HepG2 (cell line): ENCODE data around the gene RB1. TPM values are rescaled to one million over a fixed set of nuclear protein-coding genes. Genes with fewer than 3 reads are reported as not detected.

Source experiments
- ATAC-seq: fragments of 200-7000 bp; cut with Tn5 transposase; 3 replicates; pipeline ENCODE4 v1.9.1; 2020; ENCODE audit warnings: mild to moderate bottlenecking, moderate library complexity
- BruUV-seq: library from RNA; stranded (reverse); fragments of 400-500 nt; replicated peaks from 2 replicates; lab custom pipeline; 2021; lab: Mats Ljungman, UMichigan
- CTCF ChIA-PET: fragments of 300-600 bp; formaldehyde crosslinking; extraction: SDS; loops from one replicate; lab custom pipeline; 2021; ENCODE audit warnings: low total read pairs, inconsistent platforms, low intra/inter-chr PET ratio; lab: Yijun Ruan, JAX
- POLR2A ChIA-PET: fragments of 350-600 bp; sonication (Branson Sonifier 250); formaldehyde crosslinking; loops from one replicate; lab custom pipeline; 2020; ENCODE audit warnings: antibody characterized with exemption, inconsistent platforms; lab: Yijun Ruan, JAX
- DNase-seq: peaks from one replicate; pipeline ENCODE4 v3.0.0-alpha.2; 2015; ENCODE audit warnings: low spot score
- FAIRE-seq: peaks from 3 replicates; lab custom pipeline; 2011; peaks lifted over from hg19 to GRCh38; lab: Jason Lieb, UNC
- H2AFZ ChIP-seq: one replicate; pipeline ENCODE4 v1.6.1; 2011; ENCODE audit warnings: low read length, inconsistent platforms
- H3K27ac ChIP-seq: fragments of 300-600 bp; 3 replicates; pipeline ENCODE4 v1.8.0; 2011; ENCODE audit warnings: mixed run types, mild to moderate bottlenecking, mixed read lengths, low read length, inconsistent platforms; ENCODE audit not compliant: insufficient read depth; ENCODE audit errors: extremely low read length
- H3K27me3 ChIP-seq, 2 experiments: fragments of 200-600 bp in 1 of 2; 2 replicates in 1 of 2; 3 replicates in 1 of 2; pipeline versions ENCODE4 v1.6.0 to v1.8.0; 2011; ENCODE audit warnings: low read length in 2 of 2, mild to moderate bottlenecking in 2 of 2, moderate library complexity in 2 of 2, inconsistent platforms in 1 of 2; ENCODE audit not compliant: insufficient read depth in 2 of 2, control insufficient read depth in 1 of 2
- H3K36me3 ChIP-seq, 2 experiments: fragments of 200-600 bp in 1 of 2; replicated peaks in 1 of 2; 2 replicates in 1 of 2; 3 replicates in 1 of 2; pipeline versions ENCODE4 v1.5.1 to v1.8.0; 2011; ENCODE audit warnings: low read length in 2 of 2, inconsistent platforms in 1 of 2; ENCODE audit not compliant: insufficient read depth in 2 of 2, control insufficient read depth in 1 of 2
- H3K4me1 ChIP-seq: 2 replicates; pipeline ENCODE4 v1.5.1; 2012; ENCODE audit warnings: low read length, inconsistent platforms; ENCODE audit not compliant: insufficient read depth
- H3K4me2 ChIP-seq: 2 replicates; pipeline ENCODE4 v1.6.0; 2011; ENCODE audit warnings: low read depth, low read length, inconsistent platforms
- H3K4me3 ChIP-seq, 3 experiments: fragments of 200-600 bp in 1 of 3; sonication (generic), shearing (Covaris generic) in 1 of 3; replicated peaks in 1 of 3; 2 replicates each; pipeline ENCODE4 v1.5.1; 2011 to 2016; ENCODE audit warnings: low read length in 3 of 3, inconsistent platforms in 2 of 3, low read depth in 2 of 3, mild to moderate bottlenecking in 2 of 3, control low read depth in 1 of 3, mixed read lengths in 1 of 3; ENCODE audit not compliant: insufficient read depth in 1 of 3
- H3K79me2 ChIP-seq: one replicate; pipeline ENCODE4 v1.6.1; 2011; ENCODE audit warnings: low read length, inconsistent platforms; ENCODE audit not compliant: insufficient read depth
- H3K9ac ChIP-seq: 2 replicates; pipeline ENCODE4 v1.6.0; 2011; ENCODE audit warnings: mild to moderate bottlenecking, low read depth, low read length, inconsistent platforms; ENCODE audit not compliant: insufficient read depth
- H3K9me3 ChIP-seq: 2 replicates; pipeline ENCODE4 v1.5.1; 2012; ENCODE audit warnings: mild to moderate bottlenecking, low read length
- H4K20me1 ChIP-seq: 2 replicates; pipeline ENCODE4 v1.6.0; 2011; ENCODE audit warnings: inconsistent platforms, mild to moderate bottlenecking, low read length, moderate library complexity; ENCODE audit not compliant: insufficient read depth
- AHR ChIP-seq: IDR thresholded peaks from 2 replicates; pipeline ENCODE4 v1.6.1; 2018; ENCODE audit warnings: missing genetic modification reagents, missing compliant biosample characterization
- HOXA9 ChIP-seq: sonication (generic); formaldehyde crosslinking; IDR thresholded peaks from 2 replicates; pipeline ENCODE4 v1.8.1; 2022; ENCODE audit warnings: missing genetic modification reagents, mild to moderate bottlenecking, moderate library complexity, borderline replicate concordance
- HOXD1 ChIP-seq: sonication (generic); formaldehyde crosslinking; IDR thresholded peaks from 2 replicates; pipeline ENCODE4 v1.5.0; 2020; ENCODE audit warnings: missing genetic modification reagents
- SMAD1 ChIP-seq: sonication (generic); formaldehyde crosslinking; IDR thresholded peaks from 2 replicates; pipeline ENCODE4 v1.4.0; 2020; ENCODE audit warnings: missing genetic modification reagents, low read depth, mild to moderate bottlenecking, borderline replicate concordance
- SPEN ChIP-seq: sonication (generic); formaldehyde crosslinking; IDR thresholded peaks from 2 replicates; pipeline ENCODE4 v1.5.1; 2020; ENCODE audit warnings: low read depth, mild to moderate bottlenecking, missing genetic modification reagents
- TBP ChIP-seq: sonication (generic); formaldehyde crosslinking; IDR thresholded peaks from 2 replicates; pipeline ENCODE4 v1.5.0; 2020; ENCODE audit warnings: missing genetic modification reagents
- ZNF572 ChIP-seq: sonication (generic); formaldehyde crosslinking; IDR thresholded peaks from 2 replicates; pipeline ENCODE4 v1.5.1; 2020; ENCODE audit warnings: mild to moderate bottlenecking, missing genetic modification reagents
- ZNF687 ChIP-seq: sonication (generic); formaldehyde crosslinking; IDR thresholded peaks from 2 replicates; pipeline ENCODE4 v1.5.1; 2020; ENCODE audit warnings: mild to moderate bottlenecking, missing genetic modification reagents, moderate library complexity
- WGBS: methylation state at CpG from one replicate; pipeline ENCODE4 v1.1.6; 2017; ENCODE audit warnings: low lambda C conversion rate; 5-methylcytosine and 5-hydroxymethylcytosine counted together
- in situ Hi-C: cut with HindIII; loops from 2 replicates; pipeline ENCODE4 v1.10.0; 2017; ENCODE audit warnings: low pct_unique_long_range_greater_than_20kb; ENCODE audit not compliant: extremely low pct_ligation_motif_present
- intact Hi-C: fragments of 100-400 bp; cut with micrococcal nuclease; formaldehyde crosslinking; loops from one replicate; pipeline ENCODE4 v1.10.0; 2022; ENCODE audit not compliant: unreplicated experiment
- polyA plus RNA-seq, 8 experiments: library from polyadenylated mRNA; depleted of rRNA in 3 of 8; stranded (reverse) in 7 of 8; unstranded in 1 of 8; fragments of >200 nt; fragmentation: Illumina TruSeq in 4 of 8; extraction: Trizol in 4 of 8; gene quantifications; 2 replicates each; pipeline versions ENCODE4 v1.2.1 to v1.2.3, GENCODE V29; 2011 to 2016; ENCODE audit warnings: low read depth in 4 of 8, missing spikeins in 1 of 8, mixed read lengths in 1 of 8; ENCODE audit not compliant: insufficient read depth in 1 of 8
- total RNA-seq, 5 experiments: library from RNA; depleted of rRNA; stranded (reverse); fragments of >200 nt; fragmentation: Illumina TruSeq; extraction: Trizol; gene quantifications; 2 replicates each; pipeline ENCODE4 v1.2.3, GENCODE V29; 2016; ENCODE audit warnings: low read depth in 1 of 5

Gene RB1
- total and polyA plus RNA-seq, 2 of the 13 experiments (the other 11 are each of a cell fraction or from before 2014, with no cell fraction given) = 15.6 to 23.7 TPM

DNA sequence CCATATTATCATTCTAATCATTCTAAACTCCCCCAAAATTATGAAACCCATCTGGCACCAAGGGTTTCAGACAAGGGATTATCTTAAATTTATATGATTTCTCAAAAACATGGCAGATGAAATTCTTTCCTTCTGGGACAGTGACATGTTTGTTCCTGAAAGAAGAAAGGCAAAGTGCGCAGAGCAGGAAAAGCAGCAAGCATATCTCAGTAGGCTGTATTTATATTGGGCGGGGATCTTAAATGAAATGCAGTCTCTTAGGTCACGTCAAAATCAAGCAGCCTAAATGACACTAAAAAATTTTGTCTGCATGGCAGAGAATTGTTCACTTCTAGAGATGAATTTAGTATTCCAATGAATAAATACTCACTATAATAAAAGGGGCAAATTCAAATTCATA, 180.0 kb downstream of the RB1 start:
- ATAC-seq = no peak
- no TSS peak for BruUV-seq
- H3K9me3 ChIP-seq = no peaks in the 10 kb centered on the region
- H3K36me3 ChIP-seq = peaks cover 1 to 13% of the 10 kb centered on the region in 2 experiments; a peak in 3 of 5 replicates
- WGBS = 97% methylated on average over 3 of the region's 3 CpGs
- ChIA-PET POLR2A (no interaction called here), CTCF (no interaction called here)
- H3K9ac ChIP-seq = no peak overlapping the region
- H3K4me1 ChIP-seq = peaks cover 2% of the 10 kb centered on the region
- no peak overlapping the region for H3K4me3 ChIP-seq
- no peaks in the 10 kb centered on the region; a peak in 1 of 5 replicates for H3K27me3 ChIP-seq
- no peak overlapping the region for H3K27ac ChIP-seq
- no peak overlapping the region for H2AFZ ChIP-seq
- FAIRE-seq = no peak
- H3K4me2 ChIP-seq = no peak overlapping the region
- TF ChIP-seq AHR (CRISPR knock-in tag) (no peak), ZNF572 (CRISPR knock-in tag) (no peak), TBP (CRISPR knock-in tag) (no peak), SMAD1 (no peak), ZNF687 (CRISPR knock-in tag) (no peak), SPEN (CRISPR knock-in tag) (no peak), HOXA9 (CRISPR knock-in tag) (no peak), HOXD1 (CRISPR knock-in tag) (no peak)
- TF ChIP-seq, all 625 proteins: peak for 0
- in situ Hi-C loops (no loop called here), intact Hi-C loops (no loop called here)
- no peak for DNase-seq
- H4K20me1 ChIP-seq = no peaks in the 10 kb centered on the region
- no peaks in the 10 kb centered on the region for H3K79me2 ChIP-seq
